ENCODE data around the gene PNMA8A.
A peak's percentile ranks its signal among the peaks of the same experiment; 100 is the strongest.
"Not testable (repeated sequence)": the region's sequence is repeated elsewhere in the genome, so short reads cannot be mapped to it uniquely, and the experiment has no call there.

The PNMA8A gene

DNA sequence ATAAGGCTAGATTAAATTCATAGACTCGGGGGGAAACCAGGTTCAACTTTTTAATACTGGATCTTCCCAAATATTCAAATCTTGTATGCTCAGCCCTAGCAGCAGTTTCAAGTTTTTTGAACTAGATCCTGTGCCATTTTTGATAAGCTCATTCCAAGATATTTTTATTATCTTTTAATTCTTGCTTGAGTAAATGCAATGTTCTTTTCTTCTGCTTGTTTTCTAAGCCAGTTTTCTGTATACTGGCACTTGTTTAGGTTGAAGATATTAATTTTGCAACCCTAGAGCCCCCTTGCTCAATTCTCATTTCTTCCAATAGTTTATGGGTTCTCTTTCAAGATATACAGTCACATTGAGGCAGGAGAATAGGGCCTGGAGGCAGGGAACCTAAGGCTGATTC lies 29.5 kb downstream of the PNMA8A start:
- peaks cover 2 to 13% (median 6%) of the 10 kb centered on the region in 5 donors for H3K4me1 ChIP-seq (ENCODE audit: control insufficient read depth in 5 of 5, insufficient read depth in 5 of 5, low read length in 5 of 5)
- no peak overlapping the region for H3K9ac ChIP-seq (ENCODE audit: low read length in 5 of 5)
- H3K27me3 ChIP-seq (ENCODE audit: control insufficient read depth in 5 of 5, insufficient read depth in 4 of 5, low read length in 5 of 5): no peaks in the 10 kb centered on the region
- H3K4me3 ChIP-seq (ENCODE audit: low read depth in 1 of 5, low read length in 5 of 5): no peak overlapping the region
- no peaks in the 10 kb centered on the region for H3K9me3 ChIP-seq (ENCODE audit: control insufficient read depth in 5 of 5, low read length in 5 of 5)
- no peaks in the 10 kb centered on the region for H3K36me3 ChIP-seq (ENCODE audit: control insufficient read depth in 5 of 5, insufficient read depth in 5 of 5, low read length in 5 of 5)
- H3K27ac ChIP-seq (ENCODE audit: low read depth, low read length): no peak overlapping the region

DNA sequence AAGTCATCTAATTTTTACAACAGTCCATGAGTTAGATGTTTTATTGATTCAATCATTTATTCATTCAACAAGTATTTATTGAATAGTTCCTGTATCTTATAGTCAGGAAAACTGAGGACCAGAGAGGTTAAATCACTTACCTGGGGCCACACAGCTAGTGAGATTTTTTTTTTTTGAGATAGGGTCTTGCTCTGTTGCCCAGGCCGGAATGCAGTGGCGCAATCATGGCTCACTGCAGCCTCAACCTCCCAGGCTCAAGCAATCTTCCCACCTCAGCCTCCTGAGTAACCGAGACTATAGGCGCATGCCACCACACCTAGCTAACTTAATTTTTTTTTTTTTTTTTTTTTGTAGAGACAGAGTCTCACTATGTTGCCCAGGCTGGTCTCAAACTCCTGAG lies 35.7 kb downstream of the PNMA8A start:
- not testable (repeated sequence) for H3K4me1 ChIP-seq (ENCODE audit: control insufficient read depth in 5 of 5, insufficient read depth in 5 of 5, low read length in 5 of 5); H3K9ac ChIP-seq (ENCODE audit: low read length in 5 of 5); H3K27ac ChIP-seq (ENCODE audit: low read depth, low read length); H3K36me3 ChIP-seq (ENCODE audit: control insufficient read depth in 5 of 5, insufficient read depth in 5 of 5, low read length in 5 of 5); H3K4me3 ChIP-seq (ENCODE audit: low read depth in 1 of 5, low read length in 5 of 5); H3K9me3 ChIP-seq (ENCODE audit: control insufficient read depth in 5 of 5, low read length in 5 of 5); H3K27me3 ChIP-seq (ENCODE audit: control insufficient read depth in 5 of 5, insufficient read depth in 4 of 5, low read length in 5 of 5)

DNA sequence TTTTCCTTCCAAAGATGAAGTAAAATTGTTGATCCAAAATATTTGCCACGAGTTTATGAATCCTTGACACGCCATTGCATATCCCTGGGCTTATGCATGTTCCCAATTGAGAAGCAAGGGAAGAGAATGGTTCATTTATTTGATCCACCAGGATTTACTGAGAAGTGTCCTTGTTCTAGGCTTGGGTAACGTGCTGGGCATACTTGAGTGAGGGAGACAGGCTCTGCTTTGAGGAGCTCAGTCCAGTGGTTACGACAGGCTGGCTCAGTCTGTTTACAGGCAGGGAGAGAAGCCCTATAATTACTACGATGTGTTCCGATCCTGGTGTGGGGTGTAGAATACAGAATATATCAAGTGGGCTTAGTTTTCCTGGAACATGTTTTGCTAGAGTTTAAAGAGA lies 36.4 kb downstream of the PNMA8A start:
- no peaks in the 10 kb centered on the region for H3K9me3 ChIP-seq (ENCODE audit: control insufficient read depth in 5 of 5, low read length in 5 of 5)
- H3K4me1 ChIP-seq (ENCODE audit: control insufficient read depth in 5 of 5, insufficient read depth in 5 of 5, low read length in 5 of 5): no peaks in the 10 kb centered on the region
- H3K36me3 ChIP-seq (ENCODE audit: control insufficient read depth in 5 of 5, insufficient read depth in 5 of 5, low read length in 5 of 5): no peaks in the 10 kb centered on the region
- peaks cover 0 to 7% (median 3%) of the 10 kb centered on the region in 5 donors for H3K27me3 ChIP-seq (ENCODE audit: control insufficient read depth in 5 of 5, insufficient read depth in 4 of 5, low read length in 5 of 5)
- H3K27ac ChIP-seq (ENCODE audit: low read depth, low read length): no peak overlapping the region
- no peak overlapping the region for H3K9ac ChIP-seq (ENCODE audit: low read length in 5 of 5)
- H3K4me3 ChIP-seq (ENCODE audit: low read depth in 1 of 5, low read length in 5 of 5): no peak overlapping the region

DNA sequence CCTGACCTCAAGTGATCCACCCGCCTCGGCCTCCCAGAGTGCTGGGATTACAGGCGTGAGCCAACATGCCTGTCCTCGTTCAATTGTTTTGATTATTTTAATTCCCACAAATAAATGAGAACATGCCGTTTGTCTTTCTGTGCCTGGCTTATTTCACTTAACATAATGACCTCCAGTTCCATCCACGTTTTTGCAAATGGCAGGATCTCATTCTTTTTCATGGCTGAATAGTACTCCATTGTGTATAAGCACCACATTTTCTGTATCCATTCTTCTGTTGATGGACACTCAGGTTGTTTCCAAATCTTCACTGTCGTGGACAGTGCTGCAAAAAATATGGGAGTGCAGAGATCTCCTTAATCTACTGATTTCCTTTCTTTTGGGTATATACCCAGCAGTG lies 37.9 kb downstream of the PNMA8A start:
- peaks cover 0 to 13% (median 6%) of the 10 kb centered on the region in 5 donors for H3K27me3 ChIP-seq (ENCODE audit: control insufficient read depth in 5 of 5, insufficient read depth in 4 of 5, low read length in 5 of 5)
- H3K36me3 ChIP-seq (ENCODE audit: control insufficient read depth in 5 of 5, insufficient read depth in 5 of 5, low read length in 5 of 5); H3K4me3 ChIP-seq (ENCODE audit: low read depth in 1 of 5, low read length in 5 of 5); H3K9me3 ChIP-seq (ENCODE audit: control insufficient read depth in 5 of 5, low read length in 5 of 5); H3K9ac ChIP-seq (ENCODE audit: low read length in 5 of 5); H3K27ac ChIP-seq (ENCODE audit: low read depth, low read length); H3K4me1 ChIP-seq (ENCODE audit: control insufficient read depth in 5 of 5, insufficient read depth in 5 of 5, low read length in 5 of 5): not testable (repeated sequence)

DNA sequence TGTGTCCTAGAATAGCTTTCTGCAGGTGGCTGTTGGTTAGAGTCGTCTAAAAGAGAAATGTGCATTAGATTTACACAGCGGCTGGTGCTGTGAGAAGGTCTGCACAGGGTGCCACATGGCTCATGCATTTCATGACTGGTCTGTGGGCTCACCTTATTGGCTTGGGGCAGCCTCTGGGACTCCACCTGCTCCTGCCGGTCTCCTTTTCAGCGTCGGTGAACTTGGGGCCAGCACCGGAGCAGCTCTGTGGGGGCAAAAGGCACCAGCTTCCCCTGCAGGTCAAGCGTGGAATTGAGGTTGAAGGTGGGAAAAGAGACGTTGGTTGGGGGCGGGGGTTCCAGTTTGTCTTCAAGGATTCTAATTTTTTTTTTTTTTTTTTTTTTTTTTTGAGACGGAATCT lies 39.5 kb downstream of the PNMA8A start:
- no peak overlapping the region for H3K27ac ChIP-seq (ENCODE audit: low read depth, low read length)

DNA sequence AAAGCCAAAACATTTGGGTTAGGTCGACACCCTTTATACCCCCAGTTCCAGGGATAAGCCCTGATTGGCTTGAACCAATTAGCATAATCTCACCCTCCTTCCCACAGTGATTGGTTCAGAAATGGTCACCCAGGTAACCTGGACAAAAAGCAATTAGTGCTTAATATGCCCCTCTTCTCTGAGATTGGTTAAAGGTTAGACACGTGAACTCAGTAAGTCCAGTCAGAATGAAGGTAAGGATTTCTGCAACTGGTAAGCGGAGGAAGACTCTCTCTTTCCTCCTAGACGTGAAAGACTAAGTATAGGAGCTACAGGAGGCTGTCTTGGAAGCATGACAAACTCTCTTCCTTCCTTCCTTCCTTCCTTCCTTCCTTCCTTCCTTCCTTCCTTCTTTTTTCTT lies 41.4 kb downstream of the PNMA8A start:
- Histone ChIP-seq H3K36me3 (ENCODE audit: control insufficient read depth in 5 of 5, insufficient read depth in 5 of 5, low read length in 5 of 5) (no peaks in the 10 kb centered on the region), H3K27ac (ENCODE audit: low read depth, low read length) (no peak overlapping the region), H3K27me3 (ENCODE audit: control insufficient read depth in 5 of 5, insufficient read depth in 4 of 5, low read length in 5 of 5) (peaks cover 0 to 43% (median 19%) of the 10 kb centered on the region in 5 donors)

More for the DNA sequence above, 39.5 kb downstream of the PNMA8A start:
- Histone ChIP-seq H3K4me1 (ENCODE audit: control insufficient read depth in 5 of 5, insufficient read depth in 5 of 5, low read length in 5 of 5) (peaks cover 0 to 11% (median 9%) of the 10 kb centered on the region in 5 donors), H3K36me3 (ENCODE audit: control insufficient read depth in 5 of 5, insufficient read depth in 5 of 5, low read length in 5 of 5) (no peaks in the 10 kb centered on the region), H3K4me3 (ENCODE audit: low read depth in 1 of 5, low read length in 5 of 5) (no peak overlapping the region), H3K27me3 (ENCODE audit: control insufficient read depth in 5 of 5, insufficient read depth in 4 of 5, low read length in 5 of 5) (peaks cover 0 to 28% (median 15%) of the 10 kb centered on the region in 5 donors), H3K9me3 (ENCODE audit: control insufficient read depth in 5 of 5, low read length in 5 of 5) (no peaks in the 10 kb centered on the region), H3K9ac (ENCODE audit: low read length in 5 of 5) (no peak overlapping the region)

DNA sequence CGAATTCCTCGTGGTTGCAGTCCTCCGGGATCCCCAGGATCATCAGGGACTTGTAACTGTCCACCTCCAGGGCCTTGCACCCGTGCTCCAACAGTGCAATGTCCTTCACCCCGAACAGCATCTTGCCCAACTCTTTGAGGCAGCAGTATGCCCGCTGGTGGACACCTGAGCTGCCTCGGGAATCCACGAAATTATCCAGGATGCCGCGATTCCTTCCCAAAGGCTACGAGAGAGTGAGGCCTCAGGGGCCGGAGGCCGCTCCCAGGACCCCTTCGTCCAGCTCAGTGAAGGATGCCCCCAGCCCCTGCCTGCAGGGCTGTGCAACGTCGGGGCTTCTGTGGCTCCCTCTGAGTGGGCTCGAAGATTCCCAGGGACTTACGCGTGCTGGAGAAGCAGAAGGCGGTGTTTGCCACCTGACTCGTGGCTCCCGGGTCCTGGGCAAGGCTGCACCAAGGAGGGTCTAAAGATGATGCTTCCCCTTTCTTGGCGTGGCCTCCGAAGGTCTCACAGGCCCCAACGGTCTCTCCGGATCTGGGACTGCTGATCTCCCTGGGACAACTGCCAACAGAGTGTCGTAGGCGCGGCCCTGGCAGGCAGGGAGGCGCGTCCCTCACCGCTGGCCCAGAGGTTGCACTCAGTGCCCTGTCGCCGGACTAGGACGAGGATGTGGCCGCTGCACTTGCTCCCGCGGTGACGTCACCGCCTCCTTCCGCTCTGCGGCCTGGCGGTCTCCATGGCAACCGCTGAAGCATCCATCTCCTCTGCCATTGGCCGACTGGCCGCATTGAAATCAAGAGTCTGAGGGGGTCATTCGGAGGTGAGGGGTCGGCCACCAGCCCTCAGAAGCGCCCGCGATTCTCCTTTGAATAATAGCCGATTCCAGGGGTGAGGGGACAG lies 42.9 kb downstream of the PNMA8A start, which contains the start of gene PNMA8C:
PNMA8C (minus strand) TSS at position 698 of the 897 bp plus-strand sequence; CDS start at position 121, 577 bp downstream.
- peaks cover 0 to 45% (median 17%) of the 10 kb centered on the region in 5 donors for H3K27me3 ChIP-seq (ENCODE audit: control insufficient read depth in 5 of 5, insufficient read depth in 4 of 5, low read length in 5 of 5)
- H3K27ac ChIP-seq (ENCODE audit: low read depth, low read length): no peak within 1 kb of the TSS
- no peaks in the 10 kb centered on the region for H3K9me3 ChIP-seq (ENCODE audit: control insufficient read depth in 5 of 5, low read length in 5 of 5)
- H3K9ac ChIP-seq (ENCODE audit: low read length in 5 of 5): peak within 1 kb of the TSS in 1 of 5 donors; percentile 25
- peaks cover 0 to 20% (median 18%) of the 10 kb centered on the region in 5 donors for H3K4me1 ChIP-seq (ENCODE audit: control insufficient read depth in 5 of 5, insufficient read depth in 5 of 5, low read length in 5 of 5)
- H3K4me3 ChIP-seq (ENCODE audit: low read depth in 1 of 5, low read length in 5 of 5): peak within 1 kb of the TSS in 3 of 5 donors; percentile 6 to 29 (median 23)
- no peaks in the 10 kb centered on the region for H3K36me3 ChIP-seq (ENCODE audit: control insufficient read depth in 5 of 5, insufficient read depth in 5 of 5, low read length in 5 of 5)

More for the DNA sequence above, 41.4 kb downstream of the PNMA8A start:
- Histone ChIP-seq H3K4me3 (ENCODE audit: low read depth in 1 of 5, low read length in 5 of 5) (no peak overlapping the region), H3K4me1 (ENCODE audit: control insufficient read depth in 5 of 5, insufficient read depth in 5 of 5, low read length in 5 of 5) (peaks cover 0 to 20% (median 18%) of the 10 kb centered on the region in 5 donors), H3K9me3 (ENCODE audit: control insufficient read depth in 5 of 5, low read length in 5 of 5) (no peaks in the 10 kb centered on the region), H3K9ac (ENCODE audit: low read length in 5 of 5) (no peak overlapping the region)

DNA sequence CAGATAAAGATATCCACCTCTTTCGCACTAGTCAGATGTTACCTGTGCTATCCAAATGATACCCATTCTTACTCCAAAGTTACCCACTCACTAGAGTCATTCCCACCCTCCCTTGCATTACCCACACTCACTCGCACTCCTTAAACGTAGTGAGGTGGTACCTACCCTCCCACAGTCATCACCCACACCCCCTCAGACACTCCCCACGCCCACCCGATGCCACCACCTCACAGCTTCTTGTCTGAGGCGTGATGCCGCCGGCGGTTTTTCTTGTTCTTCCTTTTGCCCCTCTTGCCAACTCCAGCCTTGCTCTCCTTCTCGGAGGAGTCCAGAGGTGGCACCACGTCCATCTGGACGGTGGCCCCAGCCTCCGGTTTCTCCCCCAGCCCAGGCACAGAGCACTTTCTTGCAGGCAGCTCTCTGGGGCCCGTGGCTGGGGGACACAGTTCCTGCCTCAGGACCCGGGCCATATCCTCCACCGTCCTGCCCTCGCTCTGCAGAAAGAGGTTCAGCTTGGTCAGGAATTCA lies 43.8 kb downstream of the PNMA8A start:
- H3K27ac ChIP-seq (ENCODE audit: low read depth, low read length): no peak overlapping the region
- no peaks in the 10 kb centered on the region for H3K36me3 ChIP-seq (ENCODE audit: control insufficient read depth in 5 of 5, insufficient read depth in 5 of 5, low read length in 5 of 5)
- peaks cover 0 to 20% (median 18%) of the 10 kb centered on the region in 5 donors for H3K4me1 ChIP-seq (ENCODE audit: control insufficient read depth in 5 of 5, insufficient read depth in 5 of 5, low read length in 5 of 5)
- H3K27me3 ChIP-seq (ENCODE audit: control insufficient read depth in 5 of 5, insufficient read depth in 4 of 5, low read length in 5 of 5): peaks cover 0 to 45% (median 17%) of the 10 kb centered on the region in 5 donors
- no peak overlapping the region for H3K4me3 ChIP-seq (ENCODE audit: low read depth in 1 of 5, low read length in 5 of 5)
- no peaks in the 10 kb centered on the region for H3K9me3 ChIP-seq (ENCODE audit: control insufficient read depth in 5 of 5, low read length in 5 of 5)
- H3K9ac ChIP-seq (ENCODE audit: low read length in 5 of 5): no peak overlapping the region

DNA sequence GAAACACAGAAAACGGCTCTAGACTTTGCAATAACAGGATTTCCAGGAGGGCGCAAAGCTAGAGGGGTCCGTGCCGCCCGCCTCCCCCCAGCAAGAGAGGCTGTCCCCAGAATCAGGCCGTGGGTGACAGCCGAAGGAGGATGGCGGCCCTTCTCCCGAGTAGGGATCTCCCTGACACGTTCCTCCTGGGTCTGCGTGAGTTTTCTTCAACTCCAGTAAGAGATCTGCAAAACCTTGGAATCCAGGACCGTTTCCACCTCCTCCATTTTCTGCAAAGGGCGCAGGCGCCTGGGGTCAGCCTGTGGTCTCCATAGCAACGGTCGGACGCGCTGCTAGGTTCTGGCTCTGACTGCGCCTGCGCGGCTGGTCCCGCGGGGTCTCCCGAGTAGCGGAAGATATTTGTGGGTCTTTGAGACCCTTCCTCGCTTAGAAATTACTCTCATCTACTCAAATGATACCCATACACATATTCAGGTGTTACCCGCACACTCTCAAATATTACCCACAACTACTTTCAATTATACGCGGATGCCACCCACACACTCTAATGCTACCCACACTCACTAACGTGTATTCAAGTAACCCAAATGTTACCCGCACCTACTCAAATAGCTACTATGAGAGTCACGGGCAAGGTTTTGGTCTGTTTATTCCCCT lies 44.7 kb downstream of the PNMA8A start:
- Histone ChIP-seq H3K36me3 (ENCODE audit: control insufficient read depth in 5 of 5, insufficient read depth in 5 of 5, low read length in 5 of 5) (no peaks in the 10 kb centered on the region), H3K4me3 (ENCODE audit: low read depth in 1 of 5, low read length in 5 of 5) (peak overlapping the region in 4 of 5 donors; percentile 55 to 81 (median 68)), H3K27me3 (ENCODE audit: control insufficient read depth in 5 of 5, insufficient read depth in 4 of 5, low read length in 5 of 5) (peaks cover 0 to 47% (median 17%) of the 10 kb centered on the region in 5 donors), H3K4me1 (ENCODE audit: control insufficient read depth in 5 of 5, insufficient read depth in 5 of 5, low read length in 5 of 5) (peaks cover 0 to 20% (median 18%) of the 10 kb centered on the region in 5 donors), H3K9me3 (ENCODE audit: control insufficient read depth in 5 of 5, low read length in 5 of 5) (no peaks in the 10 kb centered on the region), H3K9ac (ENCODE audit: low read length in 5 of 5) (peak overlapping the region in 2 of 5 donors; percentile 21 to 30), H3K27ac (ENCODE audit: low read depth, low read length) (no peak overlapping the region)

Measured in subcutaneous abdominal adipose tissue (tissue), 5 donors.